HEK293 (cell line): ENCODE results near the gene ARID3A.

Experiments used
- FEZF1 ChIP-seq: fragments of 450-650 bp; formaldehyde crosslinking; IDR thresholded peaks from 2 replicates; pipeline ENCODE4 v1.5.1; 2016; ENCODE audit warnings: missing biosample characterization, missing genetic modification characterization
- GLIS1 ChIP-seq: fragments of 450-650 bp; formaldehyde crosslinking; IDR thresholded peaks from 2 replicates; pipeline ENCODE4 v1.5.1; 2016; ENCODE audit warnings: missing biosample characterization, missing genetic modification characterization
- KLF9 ChIP-seq: fragments of 450-650 bp; formaldehyde crosslinking; IDR thresholded peaks from 2 replicates; pipeline ENCODE4 v1.5.1; 2016; ENCODE audit warnings: missing biosample characterization, missing genetic modification characterization, low read depth
- PRDM4 ChIP-seq: fragments of 450-650 bp; formaldehyde crosslinking; IDR thresholded peaks from 2 replicates; pipeline ENCODE4 v1.5.1; 2017; ENCODE audit warnings: missing biosample characterization, missing genetic modification characterization
- SALL2 ChIP-seq: fragments of 450-650 bp; formaldehyde crosslinking; IDR thresholded peaks from 2 replicates; pipeline ENCODE4 v1.5.0; 2017; ENCODE audit warnings: missing biosample characterization, mild to moderate bottlenecking, missing genetic modification characterization, borderline replicate concordance
- SP3 ChIP-seq: fragments of 450-650 bp; formaldehyde crosslinking; IDR thresholded peaks from 2 replicates; pipeline ENCODE4 v1.5.1; 2016; ENCODE audit warnings: missing biosample characterization, missing genetic modification characterization
- ZBTB1 ChIP-seq: fragments of 450-650 bp; formaldehyde crosslinking; IDR thresholded peaks from 2 replicates; pipeline ENCODE4 v1.5.1; 2016; ENCODE audit warnings: missing biosample characterization, missing genetic modification characterization
- ZBTB21 ChIP-seq: fragments of 450-650 bp; formaldehyde crosslinking; IDR thresholded peaks from 2 replicates; pipeline ENCODE4 v1.5.1; 2017; ENCODE audit warnings: missing biosample characterization, missing genetic modification characterization
- ZNF121 ChIP-seq: fragments of 450-650 bp; formaldehyde crosslinking; IDR thresholded peaks from 2 replicates; pipeline ENCODE4 v1.5.1; 2016; ENCODE audit warnings: missing biosample characterization, missing genetic modification characterization
- ZNF169 ChIP-seq: fragments of 450-650 bp; formaldehyde crosslinking; IDR thresholded peaks from 2 replicates; pipeline ENCODE4 v1.5.1; 2016; ENCODE audit warnings: missing biosample characterization, missing genetic modification characterization
- ZNF2 ChIP-seq: fragments of 450-650 bp; formaldehyde crosslinking; IDR thresholded peaks from 2 replicates; pipeline ENCODE4 v1.5.1; 2016; ENCODE audit warnings: missing biosample characterization, missing genetic modification characterization
- ZNF221 ChIP-seq: fragments of 450-650 bp; formaldehyde crosslinking; IDR thresholded peaks from 2 replicates; pipeline ENCODE4 v1.5.1; 2017; ENCODE audit warnings: missing biosample characterization, missing genetic modification characterization, borderline replicate concordance
- ZNF311 ChIP-seq: fragments of 450-650 bp; formaldehyde crosslinking; IDR thresholded peaks from 2 replicates; pipeline ENCODE4 v1.5.1; 2017; ENCODE audit warnings: missing biosample characterization, missing genetic modification characterization, borderline replicate concordance
- ZNF518A ChIP-seq: fragments of 450-650 bp; formaldehyde crosslinking; conservative IDR thresholded peaks from 2 replicates; pipeline ENCODE4 v1.5.1; 2016; ENCODE audit warnings: low read depth, missing biosample characterization, missing genetic modification characterization
- ZNF580 ChIP-seq: fragments of 450-650 bp; formaldehyde crosslinking; IDR thresholded peaks from 2 replicates; pipeline ENCODE4 v1.5.1; 2016; ENCODE audit warnings: missing biosample characterization, missing genetic modification characterization
- ZNF600 ChIP-seq: fragments of 450-650 bp; formaldehyde crosslinking; IDR thresholded peaks from 2 replicates; pipeline ENCODE4 v1.5.1; 2016; ENCODE audit warnings: missing biosample characterization, missing genetic modification characterization
- ZNF776 ChIP-seq: fragments of 450-650 bp; formaldehyde crosslinking; IDR thresholded peaks from 2 replicates; pipeline ENCODE4 v1.5.0; 2017; ENCODE audit warnings: missing biosample characterization, missing genetic modification characterization, borderline replicate concordance
- ZNF777 ChIP-seq: fragments of 450-650 bp; formaldehyde crosslinking; IDR thresholded peaks from 2 replicates; pipeline ENCODE4 v1.5.1; 2017; ENCODE audit warnings: missing biosample characterization, missing genetic modification characterization, borderline replicate concordance
- ZNF785 ChIP-seq: fragments of 450-650 bp; formaldehyde crosslinking; IDR thresholded peaks from 2 replicates; pipeline ENCODE4 v1.5.1; 2016; ENCODE audit warnings: missing biosample characterization, missing genetic modification characterization
- ZSCAN18 ChIP-seq: fragments of 450-650 bp; formaldehyde crosslinking; IDR thresholded peaks from 2 replicates; pipeline ENCODE4 v1.5.1; 2016; ENCODE audit warnings: missing biosample characterization, missing genetic modification characterization
- ZSCAN30 ChIP-seq: fragments of 450-650 bp; IDR thresholded peaks from 2 replicates; pipeline ENCODE4 v1.5.1; 2018; ENCODE audit warnings: missing biosample characterization, mild to moderate bottlenecking, missing genetic modification characterization, moderate library complexity
- ZSCAN4 ChIP-seq: fragments of 450-650 bp; formaldehyde crosslinking; IDR thresholded peaks from 2 replicates; pipeline ENCODE4 v1.5.1; 2017; ENCODE audit warnings: missing biosample characterization, missing genetic modification characterization

ARID3A gene

GRCh38 chr19:984165-984967 is 58.5 kb downstream of the ARID3A start, which contains the start of gene WDR18 (continued):
- TF ChIP-seq SALL2 (tag by site-specific recombination) (no peak), ZNF785 (0 out of 2 replicates have a peak, but pooled peaks have one; percentile 34), ZNF580 (peak; percentile 77), SP3 (tag by site-specific recombination) (peak; percentile 86), PRDM4 (peak; percentile 39), ZSCAN18 (tag by site-specific recombination) (peak; percentile 83; the same call in 1 of the 2 replicates), ZSCAN4 (no peak), ZNF518A (tag by site-specific recombination) (no peak; the same call in 1 of the 2 replicates), ZNF600 (tag by site-specific recombination) (no peak; the same call in none of the 2 replicates), ZNF169 (tag by site-specific recombination) (no peak), FEZF1 (tag by site-specific recombination) (no peak), ZNF221 (tag by site-specific recombination) (no peak), ZNF2 (tag by site-specific recombination) (peak; percentile 90), ZNF776 (tag by site-specific recombination) (no peak), ZBTB21 (tag by site-specific recombination) (peak; percentile 85), ZBTB1 (tag by site-specific recombination) (no peak; the same call in 1 of the 2 replicates), ZNF311 (tag by site-specific recombination) (no peak), ZNF777 (tag by site-specific recombination) (peak; percentile 98), ZNF121 (tag by site-specific recombination) (no peak), KLF9 (tag by site-specific recombination) (peak; percentile 75), GLIS1 (tag by site-specific recombination) (peak; percentile 81), ZSCAN30 (tag by site-specific recombination) (peak; percentile 72; the same call in 1 of the 2 replicates)
- TF ChIP-seq, all 188 proteins: peak for 70
